ENCODE measurements around the gene CATSPERE.
"Not testable (repeated sequence)": the region's sequence is repeated elsewhere in the genome, so short reads cannot be mapped to it uniquely, and the experiment has no call there.

DNA sequence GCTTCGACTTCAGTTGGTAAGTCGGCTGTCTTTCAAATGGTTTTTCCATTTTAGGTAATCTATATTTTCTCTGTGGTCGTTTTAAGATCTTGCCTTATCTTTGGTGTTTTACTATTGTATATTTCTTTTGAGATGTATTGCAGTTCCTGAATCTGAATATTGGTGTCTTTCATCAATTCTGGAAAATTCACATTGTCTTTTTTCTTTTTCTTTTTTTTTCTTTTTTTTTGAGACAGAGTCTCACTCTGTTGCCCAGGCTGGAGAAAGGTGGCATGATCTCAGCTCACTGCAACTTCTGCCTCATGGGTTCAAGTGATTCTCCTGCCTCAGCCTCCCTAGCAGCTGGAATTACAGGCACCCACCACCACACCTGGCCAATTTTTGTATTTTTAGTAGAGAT, 23.9 kb downstream of the CATSPERE start:
- TF ChIP-seq, protein P1, sequence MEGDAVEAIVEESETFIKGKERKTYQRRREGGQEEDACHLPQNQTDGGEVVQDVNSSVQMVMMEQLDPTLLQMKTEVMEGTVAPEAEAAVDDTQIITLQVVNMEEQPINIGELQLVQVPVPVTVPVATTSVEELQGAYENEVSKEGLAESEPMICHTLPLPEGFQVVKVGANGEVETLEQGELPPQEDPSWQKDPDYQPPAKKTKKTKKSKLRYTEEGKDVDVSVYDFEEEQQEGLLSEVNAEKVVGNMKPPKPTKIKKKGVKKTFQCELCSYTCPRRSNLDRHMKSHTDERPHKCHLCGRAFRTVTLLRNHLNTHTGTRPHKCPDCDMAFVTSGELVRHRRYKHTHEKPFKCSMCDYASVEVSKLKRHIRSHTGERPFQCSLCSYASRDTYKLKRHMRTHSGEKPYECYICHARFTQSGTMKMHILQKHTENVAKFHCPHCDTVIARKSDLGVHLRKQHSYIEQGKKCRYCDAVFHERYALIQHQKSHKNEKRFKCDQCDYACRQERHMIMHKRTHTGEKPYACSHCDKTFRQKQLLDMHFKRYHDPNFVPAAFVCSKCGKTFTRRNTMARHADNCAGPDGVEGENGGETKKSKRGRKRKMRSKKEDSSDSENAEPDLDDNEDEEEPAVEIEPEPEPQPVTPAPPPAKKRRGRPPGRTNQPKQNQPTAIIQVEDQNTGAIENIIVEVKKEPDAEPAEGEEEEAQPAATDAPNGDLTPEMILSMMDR (IDR thresholded peaks at IDR 0.05): not testable (repeated sequence)
- not testable (repeated sequence) for TF ChIP-seq POLR2AphosphoS5 (IDR thresholded peaks at IDR 0.05)
